GM12872 (cell line): ENCODE results near the gene CEP295NL.

Experiments
- CTCF ChIP-seq: IDR thresholded peaks from 3 replicates; pipeline ENCODE4 v1.5.1; 2011; ENCODE audit warnings: low read depth, mild to moderate bottlenecking, low read length, moderate library complexity; ENCODE audit not compliant: insufficient read depth

Gene CEP295NL

DNA sequence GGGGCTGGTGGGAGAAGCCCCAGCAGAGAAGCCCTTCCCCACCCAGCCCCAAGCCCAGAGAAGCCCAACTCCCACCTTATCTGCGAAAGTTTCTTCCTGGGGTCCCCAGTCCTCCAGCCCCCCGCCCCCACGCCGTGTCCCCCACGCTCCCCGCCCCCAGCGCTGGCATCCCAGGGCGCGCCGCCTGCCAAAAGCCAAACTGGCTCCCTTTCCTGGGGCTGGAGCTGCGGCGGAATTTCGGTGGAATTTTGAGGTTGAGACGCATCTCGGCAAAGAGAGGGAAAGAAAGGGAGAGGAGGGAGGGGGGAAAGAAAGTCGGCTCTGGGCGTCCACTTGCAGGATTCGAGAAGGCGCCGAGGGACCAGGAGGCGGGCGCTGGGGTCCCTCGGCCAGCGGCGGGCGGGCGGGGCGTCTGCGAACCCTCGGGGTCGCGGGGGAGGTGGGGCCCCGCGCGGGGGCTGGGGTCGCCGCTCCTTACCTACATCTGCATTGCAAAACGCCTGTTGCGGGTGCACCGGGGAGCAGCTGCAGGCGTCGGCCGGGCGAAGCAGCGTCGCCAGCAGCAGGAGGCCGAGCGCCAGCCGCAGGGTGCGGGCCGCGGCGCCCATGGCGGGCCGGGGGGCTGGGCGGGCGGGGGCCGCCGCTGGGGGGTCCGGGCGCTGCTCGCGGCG is 21.6 kb upstream of the CEP295NL start:
- TF ChIP-seq CTCF: no peak

GRCh38 chr17:78923660-78924453 is 20.9 kb upstream of the CEP295NL start:
- TF ChIP-seq CTCF: no peak

DNA sequence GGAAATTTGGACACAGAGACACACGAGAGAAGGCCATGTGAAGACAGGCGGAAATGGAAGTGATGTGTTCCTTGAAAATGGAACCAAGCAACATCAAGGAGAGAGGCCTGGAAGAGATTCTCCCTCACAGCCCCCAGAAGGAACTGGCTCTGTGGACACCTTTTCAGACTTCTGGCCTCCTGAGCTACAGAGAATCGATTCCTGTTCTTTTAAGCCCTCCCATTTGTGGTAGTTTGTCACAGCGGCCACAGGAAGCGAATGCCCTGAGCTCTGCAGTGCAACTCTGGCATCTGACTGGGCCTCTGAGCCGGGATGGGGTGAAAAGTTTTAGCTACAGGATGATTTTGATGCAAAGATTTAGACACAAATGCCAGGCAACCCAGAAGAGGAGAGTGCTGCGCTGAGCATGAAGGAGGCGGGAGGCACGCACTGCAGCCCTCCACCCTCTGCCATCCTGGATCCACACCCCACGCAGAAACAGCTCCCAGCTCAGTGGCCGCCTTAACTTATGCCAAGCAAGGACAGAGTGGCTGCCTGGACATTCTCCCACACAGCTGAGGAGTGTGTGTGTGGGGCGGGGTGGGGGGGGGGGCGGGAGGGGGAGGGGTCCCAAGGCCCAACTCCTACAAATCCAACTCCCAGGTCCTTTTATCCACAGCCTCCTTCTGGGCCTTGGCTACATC is 20.0 kb upstream of the CEP295NL start:
- no peak for TF ChIP-seq CTCF

GRCh38 chr17:78921437-78921971 is 18.5 kb upstream of the CEP295NL start:
- no peak for TF ChIP-seq CTCF

DNA sequence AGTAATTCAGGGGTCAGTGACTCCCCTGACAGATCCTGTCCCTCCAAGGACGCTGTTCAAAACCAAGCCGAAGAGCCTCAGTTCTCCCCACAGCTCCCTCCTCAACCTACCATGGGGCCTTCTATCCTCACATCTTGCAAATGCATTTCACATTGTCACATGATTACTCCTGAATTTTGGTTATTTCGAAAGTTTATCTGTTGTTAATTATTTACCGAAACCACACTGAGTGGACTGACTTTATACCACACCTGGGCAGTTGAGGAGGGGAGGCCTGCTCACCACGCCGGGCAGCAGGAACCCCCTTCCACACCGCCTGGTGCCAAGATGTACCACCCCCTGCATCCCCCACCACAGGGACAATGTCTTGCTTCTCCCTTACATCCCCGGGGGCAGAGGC is 17.5 kb upstream of the CEP295NL start:
- TF ChIP-seq CTCF: no peak

GRCh38 chr17:78919861-78920450 is 17.0 kb upstream of the CEP295NL start:
- TF ChIP-seq CTCF: no peak

DNA sequence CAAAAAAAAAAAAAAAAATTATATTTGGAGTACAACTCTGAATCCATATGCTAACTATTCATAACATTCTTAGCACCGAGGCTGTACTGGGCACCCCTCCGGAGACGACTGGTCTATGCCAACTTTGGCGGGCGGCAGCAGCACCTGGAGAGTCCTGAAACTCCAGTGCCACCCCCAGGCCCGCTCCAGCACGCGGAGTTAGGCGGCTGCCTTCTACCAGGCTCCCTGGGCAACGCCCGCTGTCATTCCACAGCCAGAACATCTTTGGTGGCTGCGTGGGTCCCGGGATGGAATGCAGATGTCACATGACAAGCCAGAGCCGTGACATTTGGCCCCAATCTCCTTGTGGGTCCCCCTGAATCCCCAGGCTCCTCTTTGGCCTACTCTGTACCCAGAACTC is 16.0 kb upstream of the CEP295NL start:
- TF ChIP-seq CTCF: no peak
